Ectodermal cell (in vitro differentiated cells): ENCODE results near the gene MKI67.

Experiments
- H3K27ac ChIP-seq: 2 replicates; pipeline ENCODE4 v1.7.0; 2013; ENCODE audit warnings: mild to moderate bottlenecking, low read depth, low read length; ENCODE audit not compliant: insufficient read depth, poor library complexity, severe bottlenecking
- H3K27me3 ChIP-seq: 2 replicates; pipeline ENCODE4 v1.7.0; 2013; ENCODE audit warnings: mild to moderate bottlenecking, low read length; ENCODE audit not compliant: insufficient read depth, control insufficient read depth, poor library complexity, severe bottlenecking
- H3K36me3 ChIP-seq: one replicate; pipeline ENCODE4 v1.7.0; 2013; ENCODE audit warnings: low read length; ENCODE audit not compliant: control insufficient read depth, insufficient read depth
- H3K4me1 ChIP-seq: one replicate; pipeline ENCODE4 v1.7.0; 2013; ENCODE audit warnings: low read length; ENCODE audit not compliant: control insufficient read depth, insufficient read depth
- H3K4me3 ChIP-seq: 2 replicates; pipeline ENCODE4 v1.7.0; 2013; ENCODE audit warnings: low read depth, low read length, control low read depth; ENCODE audit not compliant: insufficient read depth
- H3K9me3 ChIP-seq: 2 replicates; pipeline ENCODE4 v1.7.0; 2013; ENCODE audit warnings: mild to moderate bottlenecking, low read length, moderate library complexity; ENCODE audit not compliant: control insufficient read depth
- WGBS, 2 experiments: methylation state at CpG; one replicate each; pipeline ENCODE4 v1.1.7; 2013; ENCODE audit warnings: missing lambda C conversion rate in 2 of 2; 5-methylcytosine and 5-hydroxymethylcytosine counted together

MKI67 gene

DNA sequence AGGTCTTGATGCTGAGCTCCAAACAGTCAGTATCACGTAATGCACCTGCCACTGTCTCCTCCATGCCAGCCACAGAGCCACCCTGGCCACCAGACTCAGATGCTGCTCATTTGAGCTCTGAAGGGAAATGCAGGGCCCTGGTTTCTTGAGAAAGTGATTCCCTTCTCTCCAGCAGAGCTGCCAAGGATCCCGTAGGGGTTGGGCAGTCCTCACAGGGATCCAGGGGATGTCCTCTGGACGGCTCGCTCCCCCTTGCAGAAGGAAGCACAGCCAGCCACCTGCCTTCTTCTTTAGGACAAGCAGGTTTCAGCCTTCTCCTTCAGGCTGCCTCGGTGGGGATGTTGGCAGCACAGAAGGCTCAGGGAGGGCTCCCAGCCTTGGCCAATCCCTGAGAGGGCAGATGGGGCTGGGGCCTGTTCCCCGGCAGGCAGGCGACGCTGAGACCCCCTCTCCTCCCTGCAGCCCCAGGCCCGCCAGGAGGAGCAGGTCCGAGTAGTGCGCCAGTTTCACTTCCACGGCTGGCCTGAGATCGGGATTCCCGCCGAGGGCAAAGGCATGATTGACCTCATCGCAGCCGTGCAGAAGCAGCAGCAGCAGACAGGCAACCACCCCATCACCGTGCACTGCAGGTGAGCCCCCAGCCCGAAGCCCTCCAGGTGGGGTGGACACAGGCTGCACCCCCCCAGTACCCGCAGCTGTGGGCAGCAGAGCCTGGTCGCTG, 48.9 kb downstream of the MKI67 start:
- Histone ChIP-seq H3K27me3 (no peaks in the 10 kb centered on the region), H3K4me1 (no peaks in the 10 kb centered on the region), H3K9me3 (no peaks in the 10 kb centered on the region), H3K27ac (no peak overlapping the region), H3K36me3 (no peaks in the 10 kb centered on the region), H3K4me3 (no peak overlapping the region)
- WGBS, 2 experiments: 92 to 93% methylated on average over 21 of the region's 21 CpGs

DNA sequence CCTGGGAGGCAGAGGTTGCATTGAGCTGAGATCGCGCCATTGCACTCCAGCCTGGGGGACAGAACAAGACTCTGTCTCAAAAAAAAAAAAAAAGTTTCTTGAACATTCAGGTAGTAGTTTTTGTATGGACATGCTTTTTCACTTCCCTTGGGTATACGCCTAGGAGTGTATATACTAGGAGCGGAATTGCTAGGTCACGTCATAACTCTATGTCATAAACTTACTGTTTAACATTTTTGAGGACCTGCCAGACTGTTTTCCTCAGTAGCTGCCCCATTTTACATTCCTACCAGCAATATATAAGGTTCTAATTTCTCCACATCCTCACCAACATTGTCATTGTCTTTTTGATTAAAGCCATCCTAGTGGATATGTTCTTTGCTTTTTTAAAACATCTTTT, 51.6 kb downstream of the MKI67 start:
- Histone ChIP-seq H3K9me3 (no peaks in the 10 kb centered on the region), H3K36me3 (no peaks in the 10 kb centered on the region), H3K4me3 (no peak overlapping the region), H3K27me3 (peaks cover 3% of the 10 kb centered on the region), H3K4me1 (no peaks in the 10 kb centered on the region), H3K27ac (no peak overlapping the region)
- WGBS, 2 experiments: 92 to 93% methylated on average over 5 of the region's 5 CpGs

GRCh38 chr10:128073890-128074289, 52.3 kb downstream of the MKI67 start:
- Histone ChIP-seq H3K4me3 (no peak overlapping the region), H3K36me3 (no peaks in the 10 kb centered on the region), H3K9me3 (no peaks in the 10 kb centered on the region), H3K27me3 (peaks cover 4% of the 10 kb centered on the region), H3K27ac (no peak overlapping the region), H3K4me1 (no peaks in the 10 kb centered on the region)
- WGBS, 2 experiments: 92 to 100% methylated on average over 2 of the region's 2 CpGs

- Histone ChIP-seq H3K27ac (no peak overlapping the region), H3K4me1 (no peaks in the 10 kb centered on the region), H3K36me3 (no peaks in the 10 kb centered on the region), H3K27me3 (peaks cover 4% of the 10 kb centered on the region), H3K4me3 (no peak overlapping the region), H3K9me3 (no peaks in the 10 kb centered on the region)
- WGBS, 2 experiments: 91 to 93% methylated on average over 14 of the region's 14 CpGs
These were observed 53.1 kb downstream of the MKI67 start for GRCh38 chr10:128072941-128073645.

DNA sequence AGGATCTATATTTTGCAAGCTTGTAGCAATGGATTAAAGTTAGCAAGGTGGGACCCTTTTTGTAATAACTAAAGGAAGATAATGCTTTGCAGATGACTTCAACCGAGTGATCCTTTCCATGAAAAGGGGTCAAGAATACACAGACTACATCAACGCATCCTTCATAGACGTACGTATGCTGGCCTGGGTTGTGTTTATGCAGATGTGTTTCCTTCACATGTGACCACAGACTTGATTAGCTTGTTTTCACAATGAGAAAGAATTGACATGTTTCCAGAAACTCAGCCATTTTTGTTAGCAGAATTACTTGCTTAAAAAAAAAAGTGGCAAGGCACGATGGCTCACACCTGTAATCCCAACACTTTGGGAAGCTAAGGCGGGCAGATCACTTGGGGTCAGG, 54.2 kb downstream of the MKI67 start:
- Histone ChIP-seq H3K4me3 (no peak overlapping the region), H3K27me3 (peaks cover 4% of the 10 kb centered on the region), H3K4me1 (no peaks in the 10 kb centered on the region), H3K27ac (no peak overlapping the region), H3K36me3 (no peaks in the 10 kb centered on the region), H3K9me3 (no peaks in the 10 kb centered on the region)
- 93 to 97% methylated on average over 6 of the region's 6 CpGs for WGBS, 2 experiments

DNA sequence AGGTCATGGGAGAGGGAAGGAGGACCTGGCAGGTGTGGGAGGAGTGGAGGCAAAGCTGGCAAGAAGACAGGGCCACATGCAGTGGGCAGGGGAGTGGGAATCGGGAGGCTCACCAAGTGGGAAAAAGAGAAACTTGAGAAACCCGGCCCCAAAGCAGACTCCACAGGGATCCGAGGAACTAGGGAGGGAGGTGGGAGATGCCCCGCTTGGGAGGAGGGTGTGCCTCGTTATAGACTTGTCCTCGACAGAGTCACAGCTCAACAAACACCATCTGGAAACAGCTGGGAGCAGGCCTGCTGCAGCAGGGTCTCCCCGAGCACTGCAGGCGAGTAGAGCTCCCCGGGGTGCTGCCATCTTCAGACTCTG, 54.8 kb downstream of the MKI67 start:
- Histone ChIP-seq H3K27me3 (peaks cover 4% of the 10 kb centered on the region), H3K4me1 (no peaks in the 10 kb centered on the region), H3K4me3 (no peak overlapping the region), H3K9me3 (no peaks in the 10 kb centered on the region), H3K27ac (no peak overlapping the region), H3K36me3 (no peaks in the 10 kb centered on the region)
- WGBS, 2 experiments: 75% methylated on average over 9 of the region's 9 CpGs

- peaks cover 4% of the 10 kb centered on the region for H3K27me3 ChIP-seq
These were observed 55.4 kb downstream of the MKI67 start for GRCh38 chr10:128070721-128071416.

DNA sequence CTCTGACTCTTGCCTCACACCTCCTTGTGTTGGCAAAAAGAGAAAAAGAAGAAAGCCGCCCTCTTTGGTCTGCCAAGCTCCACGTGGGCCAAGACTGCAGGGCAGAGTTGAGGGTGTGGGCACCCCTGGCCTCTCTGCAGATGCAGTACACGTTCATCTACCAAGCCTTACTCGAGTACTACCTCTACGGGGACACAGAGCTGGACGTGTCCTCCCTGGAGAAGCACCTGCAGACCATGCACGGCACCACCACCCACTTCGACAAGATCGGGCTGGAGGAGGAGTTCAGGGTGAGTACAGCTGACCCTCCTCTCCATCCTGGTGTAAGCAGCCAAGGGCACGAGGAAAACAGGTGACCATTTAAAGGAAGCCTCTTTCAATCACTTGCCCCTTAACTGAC, 56.1 kb downstream of the MKI67 start:
- WGBS, 2 experiments: 90 to 91% methylated on average over 10 of the region's 10 CpGs
- Histone ChIP-seq H3K27ac (no peak overlapping the region), H3K27me3 (peaks cover 4% of the 10 kb centered on the region), H3K4me1 (no peaks in the 10 kb centered on the region), H3K36me3 (no peaks in the 10 kb centered on the region), H3K4me3 (no peak overlapping the region), H3K9me3 (no peaks in the 10 kb centered on the region)

More at GRCh38 chr10:128070721-128071416, 55.4 kb downstream of the MKI67 start:
- H3K36me3 ChIP-seq: no peaks in the 10 kb centered on the region
- no peak overlapping the region for H3K4me3 ChIP-seq
- no peak overlapping the region for H3K27ac ChIP-seq
- H3K9me3 ChIP-seq: no peaks in the 10 kb centered on the region
- H3K4me1 ChIP-seq: no peaks in the 10 kb centered on the region
- WGBS, 2 experiments: 85 to 87% methylated on average over 17 of the region's 17 CpGs

GRCh38 chr10:128069351-128070051, 56.7 kb downstream of the MKI67 start:
- Histone ChIP-seq H3K4me3 (no peak overlapping the region), H3K36me3 (no peaks in the 10 kb centered on the region), H3K27ac (no peak overlapping the region), H3K27me3 (peaks cover 4% of the 10 kb centered on the region), H3K9me3 (no peaks in the 10 kb centered on the region), H3K4me1 (no peaks in the 10 kb centered on the region)
- 47% methylated on average over 28 of the region's 28 CpGs for WGBS, 2 experiments
